ENCODE measurements around the gene ECE1.

ECE1 gene

DNA sequence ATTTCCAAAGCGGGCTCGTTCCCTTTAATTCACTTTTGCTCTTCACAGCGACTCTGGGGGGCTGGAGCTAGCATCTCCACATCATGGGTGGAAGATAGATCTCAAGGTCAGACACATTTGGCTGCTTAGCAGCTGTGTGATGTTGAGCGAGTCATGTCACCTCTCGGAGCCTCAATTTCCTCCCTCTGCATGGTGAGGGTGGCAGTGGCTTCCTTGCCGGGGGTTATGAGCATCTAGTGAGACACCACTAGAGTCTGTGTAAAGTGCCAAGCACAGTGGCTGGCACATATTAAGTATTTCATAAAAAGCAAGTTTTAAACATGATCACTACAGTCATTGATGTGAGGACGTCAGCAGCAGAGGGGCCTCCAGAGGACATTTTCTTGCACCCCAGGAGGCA lies 16.9 kb upstream of the ECE1 start:
- TF ChIP-seq EZH2phosphoT487 (IDR thresholded peaks at IDR 0.05; ENCODE audit: borderline replicate concordance), result no peak
- TF ChIP-seq, protein P1, sequence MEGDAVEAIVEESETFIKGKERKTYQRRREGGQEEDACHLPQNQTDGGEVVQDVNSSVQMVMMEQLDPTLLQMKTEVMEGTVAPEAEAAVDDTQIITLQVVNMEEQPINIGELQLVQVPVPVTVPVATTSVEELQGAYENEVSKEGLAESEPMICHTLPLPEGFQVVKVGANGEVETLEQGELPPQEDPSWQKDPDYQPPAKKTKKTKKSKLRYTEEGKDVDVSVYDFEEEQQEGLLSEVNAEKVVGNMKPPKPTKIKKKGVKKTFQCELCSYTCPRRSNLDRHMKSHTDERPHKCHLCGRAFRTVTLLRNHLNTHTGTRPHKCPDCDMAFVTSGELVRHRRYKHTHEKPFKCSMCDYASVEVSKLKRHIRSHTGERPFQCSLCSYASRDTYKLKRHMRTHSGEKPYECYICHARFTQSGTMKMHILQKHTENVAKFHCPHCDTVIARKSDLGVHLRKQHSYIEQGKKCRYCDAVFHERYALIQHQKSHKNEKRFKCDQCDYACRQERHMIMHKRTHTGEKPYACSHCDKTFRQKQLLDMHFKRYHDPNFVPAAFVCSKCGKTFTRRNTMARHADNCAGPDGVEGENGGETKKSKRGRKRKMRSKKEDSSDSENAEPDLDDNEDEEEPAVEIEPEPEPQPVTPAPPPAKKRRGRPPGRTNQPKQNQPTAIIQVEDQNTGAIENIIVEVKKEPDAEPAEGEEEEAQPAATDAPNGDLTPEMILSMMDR (conservative IDR thresholded peaks at IDR 0.05; ENCODE audit: low read length), result no peak
- no peaks in the 10 kb centered on the region for H3K36me3 ChIP-seq (ENCODE audit: insufficient read depth, low read length)
- H3K4me3 ChIP-seq (ENCODE audit: low read length, poor library complexity, severe bottlenecking), result no peak overlapping the region
- no peaks in the 10 kb centered on the region for H3K9me3 ChIP-seq (ENCODE audit: insufficient read depth, low read depth, low read length)
- no peaks in the 10 kb centered on the region for H3F3A ChIP-seq (ENCODE audit: low read depth)
- no peak overlapping the region for H3K4me2 ChIP-seq (ENCODE audit: low read depth, low read length, poor library complexity, severe bottlenecking)
- no peaks in the 10 kb centered on the region for H4K20me1 ChIP-seq (ENCODE audit: insufficient read depth, low read length, poor library complexity, severe bottlenecking)
- no peak overlapping the region for H2AFZ ChIP-seq (ENCODE audit: low read length)
- no peak overlapping the region for H3K9ac ChIP-seq (ENCODE audit: low read depth, low read length, poor library complexity, severe bottlenecking)
- no peaks in the 10 kb centered on the region for H3K27me3 ChIP-seq (ENCODE audit: insufficient read depth, low read length, poor library complexity, severe bottlenecking)
- H3K79me2 ChIP-seq (ENCODE audit: insufficient read depth, low read length), result no peaks in the 10 kb centered on the region
- no peaks in the 10 kb centered on the region for H3K9me2 ChIP-seq (replicated peaks; ENCODE audit: low read depth, low read length)
- peaks cover 15% of the 10 kb centered on the region for H3K4me1 ChIP-seq (ENCODE audit: insufficient read depth, low read length, poor library complexity, severe bottlenecking)

DNA sequence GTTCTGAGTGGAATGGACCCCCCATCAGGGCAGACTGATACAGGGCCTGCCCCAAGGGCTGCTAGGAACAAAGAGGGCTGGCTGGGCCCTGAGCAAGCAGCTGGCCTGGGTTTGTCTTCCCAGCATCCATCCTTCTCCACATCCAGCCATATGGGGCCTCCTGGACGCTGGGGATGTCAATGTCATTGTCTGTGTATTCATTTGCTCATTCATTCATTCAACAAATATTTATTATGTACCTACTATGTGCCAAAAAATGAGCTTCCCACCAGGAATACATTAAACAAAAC lies 15.6 kb upstream of the ECE1 start:
- Histone ChIP-seq H3K4me2 (ENCODE audit: low read depth, low read length, poor library complexity, severe bottlenecking) (no peak overlapping the region), H3K27me3 (ENCODE audit: insufficient read depth, low read length, poor library complexity, severe bottlenecking) (no peaks in the 10 kb centered on the region), H3K4me1 (ENCODE audit: insufficient read depth, low read length, poor library complexity, severe bottlenecking) (peaks cover 15% of the 10 kb centered on the region), H2AFZ (ENCODE audit: low read length) (no peak overlapping the region), H4K20me1 (ENCODE audit: insufficient read depth, low read length, poor library complexity, severe bottlenecking) (no peaks in the 10 kb centered on the region), H3K9me3 (ENCODE audit: insufficient read depth, low read depth, low read length) (no peaks in the 10 kb centered on the region), H3K79me2 (ENCODE audit: insufficient read depth, low read length) (no peaks in the 10 kb centered on the region), H3K9ac (ENCODE audit: low read depth, low read length, poor library complexity, severe bottlenecking) (no peak overlapping the region), H3K9me2 (replicated peaks; ENCODE audit: low read depth, low read length) (no peaks in the 10 kb centered on the region), H3K4me3 (ENCODE audit: low read length, poor library complexity, severe bottlenecking) (no peak overlapping the region), H3K36me3 (ENCODE audit: insufficient read depth, low read length) (no peaks in the 10 kb centered on the region), H3F3A (ENCODE audit: low read depth) (no peaks in the 10 kb centered on the region)
- TF ChIP-seq, protein P1 (conservative IDR thresholded peaks at IDR 0.05; ENCODE audit: low read length), result no peak
- no peak for TF ChIP-seq EZH2phosphoT487 (IDR thresholded peaks at IDR 0.05; ENCODE audit: borderline replicate concordance)

DNA sequence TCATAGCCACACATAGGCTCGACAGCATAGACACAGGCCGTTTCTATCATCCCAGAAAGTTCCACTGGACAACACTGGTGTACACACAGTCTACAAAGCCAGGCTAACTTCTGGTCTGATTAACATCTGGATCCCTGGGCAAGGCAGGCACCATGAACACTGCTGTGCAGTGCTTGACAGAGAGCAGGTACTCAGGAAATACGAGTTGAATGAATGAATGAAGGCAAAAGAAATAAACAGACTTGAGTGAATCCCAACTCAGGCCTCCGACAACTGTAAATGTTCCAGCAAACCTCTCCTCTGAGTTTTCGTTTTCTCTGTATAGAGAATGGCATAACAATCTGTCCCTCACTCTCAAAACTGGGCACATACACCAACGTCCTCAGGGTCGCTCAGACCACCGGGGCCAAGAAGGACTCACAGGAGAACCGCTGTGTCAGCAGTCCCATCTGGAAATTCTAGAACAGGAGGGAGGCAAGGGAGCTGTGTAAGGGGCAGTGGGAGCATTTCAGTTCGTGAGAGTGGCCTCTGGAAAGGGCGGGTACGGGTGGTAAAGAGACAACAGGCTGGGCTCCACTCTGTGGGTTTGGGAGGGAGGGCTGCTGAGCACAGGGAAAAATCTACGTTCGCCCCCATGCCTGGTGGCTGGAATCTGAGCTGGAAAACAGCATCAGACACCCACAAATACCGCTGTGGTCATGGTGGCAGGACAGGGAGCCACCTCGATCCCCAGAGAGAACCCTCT lies 15.1 kb upstream of the ECE1 start:
- H3K36me3 ChIP-seq (ENCODE audit: insufficient read depth, low read length), result no peaks in the 10 kb centered on the region
- no peak overlapping the region for H3K4me2 ChIP-seq (ENCODE audit: low read depth, low read length, poor library complexity, severe bottlenecking)
- no peaks in the 10 kb centered on the region for H3F3A ChIP-seq (ENCODE audit: low read depth)
- no peaks in the 10 kb centered on the region for H3K27me3 ChIP-seq (ENCODE audit: insufficient read depth, low read length, poor library complexity, severe bottlenecking)
- H3K9ac ChIP-seq (ENCODE audit: low read depth, low read length, poor library complexity, severe bottlenecking), result no peak overlapping the region
- H4K20me1 ChIP-seq (ENCODE audit: insufficient read depth, low read length, poor library complexity, severe bottlenecking), result no peaks in the 10 kb centered on the region
- TF ChIP-seq, protein P1 (conservative IDR thresholded peaks at IDR 0.05; ENCODE audit: low read length), result no peak
- H2AFZ ChIP-seq (ENCODE audit: low read length), result no peak overlapping the region
- peaks cover 15% of the 10 kb centered on the region for H3K4me1 ChIP-seq (ENCODE audit: insufficient read depth, low read length, poor library complexity, severe bottlenecking)
- no peaks in the 10 kb centered on the region for H3K9me3 ChIP-seq (ENCODE audit: insufficient read depth, low read depth, low read length)
- H3K4me3 ChIP-seq (ENCODE audit: low read length, poor library complexity, severe bottlenecking), result no peak overlapping the region
- no peaks in the 10 kb centered on the region for H3K9me2 ChIP-seq (replicated peaks; ENCODE audit: low read depth, low read length)
- no peaks in the 10 kb centered on the region for H3K79me2 ChIP-seq (ENCODE audit: insufficient read depth, low read length)
